Endothelial cell of umbilical vein (primary cell): Measurements from ENCODE around the gene KMT5C. TPM values are rescaled to one million over a fixed set of nuclear protein-coding genes. Genes with fewer than 3 reads are reported as not detected.

Source experiments
- BruUV-seq: library from RNA; stranded (reverse); fragments of 400-500 nt; replicated peaks from 2 replicates; lab custom pipeline; 2021; lab: Mats Ljungman, UMichigan
- CTCF ChIA-PET: fragments of 300-600, 350-600 bp; sonication (Branson Sonifier 250); formaldehyde crosslinking; loops from one replicate; lab custom pipeline; 2021; ENCODE audit warnings: antibody characterized with exemption, inconsistent platforms; lab: Charles Lee
- POLR2A ChIA-PET: fragments of 300-600, 350-600 bp; sonication (Branson Sonifier 250); formaldehyde crosslinking; loops from one replicate; lab custom pipeline; 2021; ENCODE audit warnings: antibody characterized with exemption, inconsistent platforms; lab: Charles Lee
- DNase-seq: peaks from one replicate; pipeline ENCODE4 v3.0.0-alpha.2; 2011; ENCODE audit warnings: low read depth, low spot score
- FAIRE-seq: peaks from 2 replicates; lab custom pipeline; 2011; peaks lifted over from hg19 to GRCh38; lab: Jason Lieb, UNC
- H2AFZ ChIP-seq: 2 replicates; pipeline ENCODE4 v1.6.0; 2012; ENCODE audit warnings: low read depth, low read length, control low read depth, inconsistent platforms
- H3K27ac ChIP-seq: 2 replicates; pipeline ENCODE4 v1.5.1; 2011; ENCODE audit warnings: low read depth, mild to moderate bottlenecking, control low read depth, low read length, moderate library complexity; ENCODE audit not compliant: insufficient read depth
- H3K27me3 ChIP-seq, 2 experiments: 2 replicates each; pipeline versions ENCODE4 v1.6.0 to v1.6.1; 2011; ENCODE audit warnings: low read length in 2 of 2, mixed read lengths in 1 of 2; ENCODE audit not compliant: control insufficient read depth in 2 of 2, insufficient read depth in 2 of 2
- H3K36me3 ChIP-seq, 2 experiments: 2 replicates in 1 of 2; 3 replicates in 1 of 2; pipeline ENCODE4 v1.5.1; 2011; ENCODE audit warnings: low read length in 2 of 2, mild to moderate bottlenecking in 1 of 2, moderate library complexity in 1 of 2; ENCODE audit not compliant: control insufficient read depth in 2 of 2, insufficient read depth in 2 of 2; ENCODE audit errors: extremely low read depth in 1 of 2
- H3K4me1 ChIP-seq: 3 replicates; pipeline ENCODE4 v1.5.1; 2011; ENCODE audit warnings: mild to moderate bottlenecking, low read length; ENCODE audit not compliant: control insufficient read depth, insufficient read depth; ENCODE audit errors: extremely low read depth
- H3K4me2 ChIP-seq: 2 replicates; pipeline ENCODE4 v1.6.1; 2011; ENCODE audit warnings: low read length, control low read depth, mixed read lengths; ENCODE audit not compliant: insufficient read depth
- H3K4me3 ChIP-seq, 3 experiments: fragments of 200-600 bp in 1 of 3; sonication (generic), shearing (Covaris generic) in 1 of 3; replicated peaks in 1 of 3; 2 replicates each; pipeline ENCODE4 v1.5.1; 2011 to 2016; ENCODE audit warnings: control low read depth in 3 of 3, low read length in 3 of 3, mild to moderate bottlenecking in 2 of 3, inconsistent platforms in 1 of 3, low read depth in 1 of 3, moderate library complexity in 1 of 3; ENCODE audit not compliant: insufficient read depth in 1 of 3
- H3K79me2 ChIP-seq: 2 replicates; pipeline ENCODE4 v1.6.0; 2012; ENCODE audit warnings: low read length, inconsistent platforms; ENCODE audit not compliant: control insufficient read depth, insufficient read depth
- H3K9ac ChIP-seq: replicated peaks from 2 replicates; pipeline ENCODE3; 2011; ENCODE audit warnings: low read length, control low read depth; ENCODE audit not compliant: insufficient read depth; ENCODE audit errors: extremely low read depth
- H3K9me1 ChIP-seq: replicated peaks from 3 replicates; pipeline ENCODE4 v1.6.0; 2011; ENCODE audit warnings: mild to moderate bottlenecking, low read length; ENCODE audit not compliant: control insufficient read depth, insufficient read depth; ENCODE audit errors: extremely low read depth
- H3K9me3 ChIP-seq: replicated peaks from 2 replicates; pipeline ENCODE4 v1.5.1; 2012; ENCODE audit warnings: low read length, inconsistent platforms; ENCODE audit not compliant: control insufficient read depth, insufficient read depth
- H4K20me1 ChIP-seq: replicated peaks from 2 replicates; pipeline ENCODE3; 2011; ENCODE audit warnings: mild to moderate bottlenecking, low read length; ENCODE audit not compliant: control insufficient read depth, insufficient read depth; ENCODE audit errors: extremely low read depth
- EZH2 ChIP-seq: IDR thresholded peaks from 2 replicates; pipeline ENCODE4 v1.6.1; 2012; ENCODE audit warnings: borderline replicate concordance, low read depth, mild to moderate bottlenecking, moderate library complexity, low read length, inconsistent platforms; ENCODE audit not compliant: severe bottlenecking
- FOS ChIP-seq: IDR thresholded peaks from 2 replicates; pipeline ENCODE4 v1.6.1; 2011; ENCODE audit warnings: mild to moderate bottlenecking, low read length, moderate library complexity, borderline replicate concordance; ENCODE audit not compliant: insufficient read depth
- GATA2 ChIP-seq: IDR thresholded peaks from 2 replicates; pipeline ENCODE4 v1.7.0; 2011; ENCODE audit warnings: low read depth, mild to moderate bottlenecking, moderate library complexity, mixed read lengths, low read length; ENCODE audit not compliant: insufficient read length, insufficient read depth
- JUN ChIP-seq: IDR thresholded peaks from 2 replicates; pipeline ENCODE4 v1.6.1; 2011; ENCODE audit warnings: borderline replicate concordance, low read depth; ENCODE audit not compliant: insufficient read length, insufficient read depth
- MYC ChIP-seq: IDR thresholded peaks from one replicate; pipeline ENCODE4 v1.6.1; 2011; ENCODE audit warnings: mild to moderate bottlenecking, low read depth, low read length
- POLR2A ChIP-seq: IDR thresholded peaks from 2 replicates; pipeline ENCODE4 v1.6.1; 2012; ENCODE audit warnings: low read depth, mild to moderate bottlenecking, control low read depth, low read length
- POLR2AphosphoS5 ChIP-seq: IDR thresholded peaks from 2 replicates; pipeline ENCODE4 v1.6.1; 2012; ENCODE audit warnings: low read depth, mild to moderate bottlenecking, control low read depth, low read length, moderate library complexity; ENCODE audit not compliant: insufficient read depth
- dilution Hi-C: fragments of 300-500 bp; cut with MboI; formaldehyde crosslinking; loops from one replicate; pipeline ENCODE4 v1.15.0; 2019; ENCODE audit warnings: low sequenced_read_pairs; ENCODE audit not compliant: extremely low pct_ligation_motif_present
- intact Hi-C: fragments of 100-400 bp; cut with micrococcal nuclease; formaldehyde crosslinking; loops from one replicate; pipeline ENCODE4 v1.10.0; 2022
- polyA plus RNA-seq, 4 experiments: library from polyadenylated mRNA; depleted of rRNA in 3 of 4; stranded (reverse) in 3 of 4; unstranded in 1 of 4; fragments of >200 nt; gene quantifications; 2 replicates each; pipeline versions ENCODE4 v1.2.1 to v1.2.3, GENCODE V29; 2011 to 2012; ENCODE audit warnings: missing spikeins in 1 of 4
- total RNA-seq: library from RNA; stranded (reverse); gene quantifications from 2 replicates; pipeline ENCODE4 v1.2.3, GENCODE V29; 2021
- TF ChIP-seq, protein P1 (sequence below), 2 donors: IDR thresholded peaks; 1 replicate in 1 of 2; 2 replicates in 1 of 2; pipeline ENCODE4 v1.5.1; 2011; ENCODE audit warnings: low read length in 2 of 2, mild to moderate bottlenecking in 2 of 2, moderate library complexity in 2 of 2, control low read depth in 1 of 2, inconsistent platforms in 1 of 2, low read depth in 1 of 2; ENCODE audit not compliant: insufficient read depth in 1 of 2; ENCODE audit errors: extremely low read depth in 1 of 2
- TF ChIP-seq, protein P2 (sequence below): IDR thresholded peaks from 2 replicates; pipeline ENCODE4 v1.6.1; 2011; ENCODE audit not compliant: insufficient read depth, insufficient read length

KMT5C gene
- total and polyA plus RNA-seq, 2 donors (not counting 3 experiments of a cell fraction or from before 2014, with no cell fraction given) = 7.2 to 13.5 TPM

- POLR2A ChIA-PET = no interaction called here
- TF ChIP-seq POLR2A (no peak), JUN (no peak)
- no peak overlapping the region for H3K4me3 ChIP-seq
- H3K27me3 ChIP-seq = no peaks in the 10 kb centered on the region
- H3K9me3 ChIP-seq = no peaks in the 10 kb centered on the region
- H3K4me1 ChIP-seq = no peaks in the 10 kb centered on the region
- dilution Hi-C loops (no loop called here), intact Hi-C loops (no loop called here)
- no peaks in the 10 kb centered on the region for H3K79me2 ChIP-seq
- H3K9me1 ChIP-seq = no peaks in the 10 kb centered on the region
- H3K36me3 ChIP-seq = no peaks in the 10 kb centered on the region
- DNase-seq = no peak
- no peak overlapping the region for H3K27ac ChIP-seq
- H2AFZ ChIP-seq = no peak overlapping the region
- H4K20me1 ChIP-seq = no peaks in the 10 kb centered on the region
- BruUV-seq = no TSS peak
- no peak overlapping the region for H3K9ac ChIP-seq
- FAIRE-seq = no peak
- CTCF ChIA-PET = interaction anchor here (2.1 kb wide), 1 partner anchor 14 kb away, joined by 8 read pairs; no protein-coding TSS in a partner anchor
- H3K4me2 ChIP-seq = no peak overlapping the region
These were observed 23.6 kb upstream of the KMT5C start for GRCh38 chr19:55315956-55316525.

GRCh38 chr19:55316646-55317045 lies 23.0 kb upstream of the KMT5C start:
- no peaks in the 10 kb centered on the region for H3K27me3 ChIP-seq
- no peak overlapping the region for H3K4me2 ChIP-seq
- no peak overlapping the region for H3K4me3 ChIP-seq
- no peak for FAIRE-seq
- POLR2A ChIA-PET = no interaction called here
- dilution Hi-C loops = no loop called here
- H3K9me3 ChIP-seq = no peaks in the 10 kb centered on the region
- H3K27ac ChIP-seq = no peak overlapping the region
- no peak for DNase-seq
- no peak for TF ChIP-seq MYC
- TF ChIP-seq, protein P1, sequence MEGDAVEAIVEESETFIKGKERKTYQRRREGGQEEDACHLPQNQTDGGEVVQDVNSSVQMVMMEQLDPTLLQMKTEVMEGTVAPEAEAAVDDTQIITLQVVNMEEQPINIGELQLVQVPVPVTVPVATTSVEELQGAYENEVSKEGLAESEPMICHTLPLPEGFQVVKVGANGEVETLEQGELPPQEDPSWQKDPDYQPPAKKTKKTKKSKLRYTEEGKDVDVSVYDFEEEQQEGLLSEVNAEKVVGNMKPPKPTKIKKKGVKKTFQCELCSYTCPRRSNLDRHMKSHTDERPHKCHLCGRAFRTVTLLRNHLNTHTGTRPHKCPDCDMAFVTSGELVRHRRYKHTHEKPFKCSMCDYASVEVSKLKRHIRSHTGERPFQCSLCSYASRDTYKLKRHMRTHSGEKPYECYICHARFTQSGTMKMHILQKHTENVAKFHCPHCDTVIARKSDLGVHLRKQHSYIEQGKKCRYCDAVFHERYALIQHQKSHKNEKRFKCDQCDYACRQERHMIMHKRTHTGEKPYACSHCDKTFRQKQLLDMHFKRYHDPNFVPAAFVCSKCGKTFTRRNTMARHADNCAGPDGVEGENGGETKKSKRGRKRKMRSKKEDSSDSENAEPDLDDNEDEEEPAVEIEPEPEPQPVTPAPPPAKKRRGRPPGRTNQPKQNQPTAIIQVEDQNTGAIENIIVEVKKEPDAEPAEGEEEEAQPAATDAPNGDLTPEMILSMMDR (IDR thresholded peaks at IDR 0.05; ENCODE audit: extremely low read depth in 1 of 2, insufficient read depth in 1 of 2, low read depth in 1 of 2, low read length in 2 of 2) = no peak
- TF ChIP-seq POLR2AphosphoS5 = no peak
- TF ChIP-seq, protein P2, sequence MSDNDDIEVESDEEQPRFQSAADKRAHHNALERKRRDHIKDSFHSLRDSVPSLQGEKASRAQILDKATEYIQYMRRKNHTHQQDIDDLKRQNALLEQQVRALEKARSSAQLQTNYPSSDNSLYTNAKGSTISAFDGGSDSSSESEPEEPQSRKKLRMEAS = no peak
- no peak for TF ChIP-seq POLR2A
- no peak for TF ChIP-seq EZH2
- no peak for TF ChIP-seq FOS
- TF ChIP-seq GATA2 = no peak
- no peak for TF ChIP-seq JUN
- H3K4me1 ChIP-seq = no peaks in the 10 kb centered on the region
- no peaks in the 10 kb centered on the region for H3K36me3 ChIP-seq
- H4K20me1 ChIP-seq = no peaks in the 10 kb centered on the region
- CTCF ChIA-PET = interaction anchor here (2.1 kb wide), 1 partner anchor 15 kb away, joined by 8 read pairs; no protein-coding TSS in a partner anchor
- no peak overlapping the region for H3K9ac ChIP-seq
- no peaks in the 10 kb centered on the region for H3K9me1 ChIP-seq
- no peak overlapping the region for H2AFZ ChIP-seq
- no peaks in the 10 kb centered on the region for H3K79me2 ChIP-seq
- no TSS peak for BruUV-seq
- intact Hi-C loops = no loop called here
